HEK293 (cell line): ENCODE measurements around the gene GNPNAT1.

Experiments used
- CTCF ChIA-PET: fragments of 350-600 bp; formaldehyde crosslinking; extraction: SDS; loops from one replicate; lab custom pipeline; 2021; ENCODE audit warnings: antibody characterized with exemption; lab: Yijun Ruan, JAX
- POLR2A ChIA-PET: fragments of 300-600 bp; formaldehyde crosslinking; extraction: SDS; loops from one replicate; lab custom pipeline; 2020; ENCODE audit warnings: antibody characterized with exemption, inconsistent platforms; lab: Yijun Ruan, JAX
- H3K27ac ChIP-seq: fragments of 200-500 bp; sonication (Bioruptor generic); 2 replicates; pipeline ENCODE4 v1.5.1; 2014; ENCODE audit warnings: low read depth, low read length, control low read depth, inconsistent platforms; ENCODE audit errors: extremely low read depth
- H3K36me3 ChIP-seq, 2 experiments: fragments of 200-500 bp in 1 of 2; sonication (Bioruptor generic) in 1 of 2; 1 replicate in 1 of 2; 2 replicates in 1 of 2; pipeline ENCODE4 v1.5.1; 2014 to 2017; ENCODE audit warnings: inconsistent platforms in 2 of 2, low read length in 2 of 2; ENCODE audit not compliant: control insufficient read depth in 2 of 2, insufficient read depth in 1 of 2
- H3K4me1 ChIP-seq: fragments of 200-500 bp; sonication (Bioruptor generic); 2 replicates; pipeline ENCODE4 v1.5.1; 2014; ENCODE audit warnings: mild to moderate bottlenecking, low read length, inconsistent platforms; ENCODE audit not compliant: control insufficient read depth, insufficient read depth
- H3K4me3 ChIP-seq: 2 replicates; pipeline ENCODE4 v1.5.1; 2011; ENCODE audit warnings: low read depth, mild to moderate bottlenecking, control low read depth, low read length, moderate library complexity
- H3K9me3 ChIP-seq: fragments of 200-500 bp; sonication (Bioruptor generic); 2 replicates; pipeline ENCODE4 v1.5.1; 2014; ENCODE audit warnings: low read depth, low read length, inconsistent platforms; ENCODE audit not compliant: control insufficient read depth, insufficient read depth
- BCL6B ChIP-seq: fragments of 450-650 bp; formaldehyde crosslinking; IDR thresholded peaks from 2 replicates; pipeline ENCODE4 v1.5.1; 2017; ENCODE audit warnings: missing biosample characterization, missing genetic modification characterization
- EGR2 ChIP-seq: fragments of 450-650 bp; formaldehyde crosslinking; IDR thresholded peaks from 2 replicates; pipeline ENCODE4 v1.5.1; 2016; ENCODE audit warnings: low read depth, missing biosample characterization, missing genetic modification characterization
- KLF7 ChIP-seq: fragments of 450-650 bp; formaldehyde crosslinking; IDR thresholded peaks from 2 replicates; pipeline ENCODE4 v1.5.1; 2016; ENCODE audit warnings: missing biosample characterization, missing genetic modification characterization, borderline replicate concordance
- OSR2 ChIP-seq: fragments of 450-650 bp; formaldehyde crosslinking; IDR thresholded peaks from 2 replicates; pipeline ENCODE4 v1.5.1; 2016; ENCODE audit warnings: missing biosample characterization, missing genetic modification characterization
- RBAK ChIP-seq: fragments of 450-650 bp; formaldehyde crosslinking; IDR thresholded peaks from 2 replicates; pipeline ENCODE4 v1.5.1; 2016; ENCODE audit warnings: missing biosample characterization, missing genetic modification characterization
- SCRT2 ChIP-seq: fragments of 450-650 bp; formaldehyde crosslinking; IDR thresholded peaks from 2 replicates; pipeline ENCODE4 v1.5.1; 2016; ENCODE audit warnings: missing biosample characterization, missing genetic modification characterization
- TRIM28 ChIP-seq: IDR thresholded peaks from 2 replicates; pipeline ENCODE4 v1.6.1; 2011; ENCODE audit warnings: low read length, control low read depth, borderline replicate concordance
- ZBTB44 ChIP-seq: fragments of 450-650 bp; IDR thresholded peaks from 2 replicates; pipeline ENCODE4 v1.5.1; 2018; ENCODE audit warnings: missing biosample characterization, mild to moderate bottlenecking, missing genetic modification characterization
- ZBTB48 ChIP-seq: fragments of 450-650 bp; formaldehyde crosslinking; IDR thresholded peaks from 2 replicates; pipeline ENCODE4 v1.5.1; 2016; ENCODE audit warnings: missing biosample characterization, missing genetic modification characterization
- ZFHX2 ChIP-seq: fragments of 450-650 bp; formaldehyde crosslinking; conservative IDR thresholded peaks from 2 replicates; pipeline ENCODE4 v1.5.1; 2016; ENCODE audit warnings: missing biosample characterization, missing genetic modification characterization
- ZFP3 ChIP-seq: fragments of 450-650 bp; formaldehyde crosslinking; IDR thresholded peaks from 2 replicates; pipeline ENCODE4 v1.5.1; 2016; ENCODE audit warnings: low read depth, missing biosample characterization, missing genetic modification characterization
- ZFP69B ChIP-seq: fragments of 450-650 bp; formaldehyde crosslinking; IDR thresholded peaks from 2 replicates; pipeline ENCODE4 v1.5.1; 2016; ENCODE audit warnings: missing biosample characterization, missing genetic modification characterization
- ZNF121 ChIP-seq: fragments of 450-650 bp; formaldehyde crosslinking; IDR thresholded peaks from 2 replicates; pipeline ENCODE4 v1.5.1; 2016; ENCODE audit warnings: missing biosample characterization, missing genetic modification characterization
- ZNF211 ChIP-seq: fragments of 450-650 bp; formaldehyde crosslinking; IDR thresholded peaks from 2 replicates; pipeline ENCODE4 v1.5.1; 2016; ENCODE audit warnings: low read depth, missing biosample characterization, missing genetic modification characterization
- ZNF23 ChIP-seq: fragments of 450-650 bp; formaldehyde crosslinking; IDR thresholded peaks from 2 replicates; pipeline ENCODE4 v1.5.1; 2016; ENCODE audit warnings: missing biosample characterization, missing genetic modification characterization, borderline replicate concordance
- ZNF394 ChIP-seq: fragments of 450-650 bp; formaldehyde crosslinking; IDR thresholded peaks from 2 replicates; pipeline ENCODE4 v1.5.1; 2016; ENCODE audit warnings: missing biosample characterization, missing genetic modification characterization, mild to moderate bottlenecking, moderate library complexity, borderline replicate concordance
- ZNF514 ChIP-seq: fragments of 450-650 bp; formaldehyde crosslinking; IDR thresholded peaks from 2 replicates; pipeline ENCODE4 v1.5.1; 2016; ENCODE audit warnings: missing biosample characterization, missing genetic modification characterization
- ZNF521 ChIP-seq: fragments of 450-650 bp; formaldehyde crosslinking; IDR thresholded peaks from 2 replicates; pipeline ENCODE4 v1.5.1; 2017; ENCODE audit warnings: missing biosample characterization, mild to moderate bottlenecking, missing genetic modification characterization
- ZNF548 ChIP-seq: fragments of 450-650 bp; formaldehyde crosslinking; IDR thresholded peaks from 2 replicates; pipeline ENCODE4 v1.5.1; 2016; ENCODE audit warnings: missing biosample characterization, missing genetic modification characterization
- ZNF555 ChIP-seq: fragments of 450-650 bp; formaldehyde crosslinking; conservative IDR thresholded peaks from 2 replicates; pipeline ENCODE4 v1.5.1; 2017; ENCODE audit warnings: missing biosample characterization, mild to moderate bottlenecking, missing genetic modification characterization, inconsistent platforms
- ZNF621 ChIP-seq: fragments of 450-650 bp; formaldehyde crosslinking; IDR thresholded peaks from 2 replicates; pipeline ENCODE4 v1.5.1; 2017; ENCODE audit warnings: missing biosample characterization, missing genetic modification characterization
- ZNF670 ChIP-seq: fragments of 450-650 bp; formaldehyde crosslinking; IDR thresholded peaks from 2 replicates; pipeline ENCODE4 v1.5.1; 2016; ENCODE audit warnings: missing biosample characterization, missing genetic modification characterization, low read depth
- ZNF776 ChIP-seq: fragments of 450-650 bp; formaldehyde crosslinking; IDR thresholded peaks from 2 replicates; pipeline ENCODE4 v1.5.0; 2017; ENCODE audit warnings: missing biosample characterization, missing genetic modification characterization, borderline replicate concordance
- ZNF777 ChIP-seq: fragments of 450-650 bp; formaldehyde crosslinking; IDR thresholded peaks from 2 replicates; pipeline ENCODE4 v1.5.1; 2017; ENCODE audit warnings: missing biosample characterization, missing genetic modification characterization, borderline replicate concordance
- ZNF785 ChIP-seq: fragments of 450-650 bp; formaldehyde crosslinking; IDR thresholded peaks from 2 replicates; pipeline ENCODE4 v1.5.1; 2016; ENCODE audit warnings: missing biosample characterization, missing genetic modification characterization
- ZNF837 ChIP-seq: fragments of 450-650 bp; formaldehyde crosslinking; IDR thresholded peaks from 2 replicates; pipeline ENCODE4 v1.5.1; 2016; ENCODE audit warnings: missing biosample characterization, missing genetic modification characterization
- TF ChIP-seq, protein P1 (sequence below): fragments of 450-650 bp; formaldehyde crosslinking; IDR thresholded peaks from 2 replicates; pipeline ENCODE4 v1.5.1; 2016; ENCODE audit warnings: missing biosample characterization, missing genetic modification characterization
- TF ChIP-seq, protein P2 (sequence below): fragments of 450-650 bp; formaldehyde crosslinking; IDR thresholded peaks from 2 replicates; pipeline ENCODE4 v1.5.1; 2016; ENCODE audit warnings: missing biosample characterization, missing genetic modification characterization

GNPNAT1 gene

DNA sequence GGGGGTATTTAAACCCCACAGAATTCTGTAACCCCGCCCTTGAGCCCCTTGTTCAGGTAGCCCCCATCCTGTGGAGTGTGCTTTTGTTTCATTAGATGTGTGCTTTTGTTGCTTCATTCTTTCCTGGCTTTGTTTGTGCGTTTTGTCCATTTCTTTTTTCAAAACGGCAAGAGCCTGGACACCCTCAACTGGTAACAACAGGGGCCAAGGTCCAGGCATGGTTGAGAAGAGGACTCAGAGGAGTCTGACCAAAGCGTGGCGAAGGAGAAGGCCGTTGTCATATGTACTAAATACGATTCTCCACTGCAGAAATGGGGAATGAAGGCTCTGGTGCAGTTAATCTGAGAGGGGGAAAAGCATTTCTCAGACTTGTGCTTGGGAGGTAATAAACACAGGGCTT is 46.0 kb upstream of the GNPNAT1 start (continued):
- TF ChIP-seq ZBTB48: no peak
- TF ChIP-seq KLF7 (tag by site-specific recombination): no peak
- TF ChIP-seq ZFP3 (tag by site-specific recombination): no peak

GRCh38 chr14:52836063-52836462 is 44.7 kb upstream of the GNPNAT1 start:
- no peak overlapping the region for H3K27ac ChIP-seq
- no peaks in the 10 kb centered on the region for H3K36me3 ChIP-seq
- CTCF ChIA-PET: interaction anchor here (0.7 kb wide), 1 partner anchor 604 kb away, joined by 3 read pairs; no protein-coding TSS in a partner anchor
- TF ChIP-seq ZNF514 (tag by site-specific recombination) (no peak), ZNF776 (tag by site-specific recombination) (no peak), OSR2 (tag by site-specific recombination) (no peak), RBAK (tag by site-specific recombination) (no peak), ZNF837 (no peak), ZBTB44 (tag by site-specific recombination) (no peak), ZNF548 (no peak), SCRT2 (no peak), ZNF23 (tag by site-specific recombination) (no peak), ZNF670 (tag by site-specific recombination) (no peak), ZFHX2 (tag by site-specific recombination) (no peak), ZNF521 (tag by site-specific recombination) (no peak), ZNF621 (no peak), ZNF121 (tag by site-specific recombination) (no peak)
- TF ChIP-seq, protein P1, sequence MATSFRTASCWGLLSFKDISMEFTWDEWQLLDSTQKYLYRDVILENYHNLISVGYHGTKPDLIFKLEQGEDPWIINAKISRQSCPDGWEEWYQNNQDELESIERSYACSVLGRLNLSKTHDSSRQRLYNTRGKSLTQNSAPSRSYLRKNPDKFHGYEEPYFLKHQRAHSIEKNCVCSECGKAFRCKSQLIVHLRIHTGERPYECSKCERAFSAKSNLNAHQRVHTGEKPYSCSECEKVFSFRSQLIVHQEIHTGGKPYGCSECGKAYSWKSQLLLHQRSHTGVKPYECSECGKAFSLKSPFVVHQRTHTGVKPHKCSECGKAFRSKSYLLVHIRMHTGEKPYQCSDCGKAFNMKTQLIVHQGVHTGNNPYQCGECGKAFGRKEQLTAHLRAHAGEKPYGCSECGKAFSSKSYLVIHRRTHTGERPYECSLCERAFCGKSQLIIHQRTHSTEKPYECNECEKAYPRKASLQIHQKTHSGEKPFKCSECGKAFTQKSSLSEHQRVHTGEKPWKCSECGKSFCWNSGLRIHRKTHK (tag by site-specific recombination): no peak
- TF ChIP-seq, protein P2, sequence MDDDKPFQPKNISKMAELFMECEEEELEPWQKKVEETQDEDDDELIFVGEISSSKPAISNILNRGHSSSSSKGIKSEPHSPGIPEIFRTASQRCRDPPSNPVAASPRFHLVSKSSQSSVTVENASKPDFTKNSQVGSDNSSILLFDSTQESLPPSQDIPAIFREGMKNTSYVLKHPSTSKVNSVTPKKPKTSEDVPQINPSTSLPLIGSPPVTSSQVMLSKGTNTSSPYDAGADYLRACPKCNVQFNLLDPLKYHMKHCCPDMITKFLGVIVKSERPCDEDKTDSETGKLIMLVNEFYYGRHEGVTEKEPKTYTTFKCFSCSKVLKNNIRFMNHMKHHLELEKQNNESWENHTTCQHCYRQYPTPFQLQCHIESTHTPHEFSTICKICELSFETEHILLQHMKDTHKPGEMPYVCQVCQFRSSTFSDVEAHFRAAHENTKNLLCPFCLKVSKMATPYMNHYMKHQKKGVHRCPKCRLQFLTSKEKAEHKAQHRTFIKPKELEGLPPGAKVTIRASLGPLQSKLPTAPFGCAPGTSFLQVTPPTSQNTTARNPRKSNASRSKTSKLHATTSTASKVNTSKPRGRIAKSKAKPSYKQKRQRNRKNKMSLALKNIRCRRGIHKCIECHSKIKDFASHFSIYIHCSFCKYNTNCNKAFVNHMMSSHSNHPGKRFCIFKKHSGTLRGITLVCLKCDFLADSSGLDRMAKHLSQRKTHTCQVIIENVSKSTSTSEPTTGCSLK (tag by site-specific recombination): no peak
- H3K4me3 ChIP-seq: no peak overlapping the region
- H3K9me3 ChIP-seq: no peaks in the 10 kb centered on the region
- H3K4me1 ChIP-seq: peaks cover 17% of the 10 kb centered on the region
- POLR2A ChIA-PET: no interaction called here

DNA sequence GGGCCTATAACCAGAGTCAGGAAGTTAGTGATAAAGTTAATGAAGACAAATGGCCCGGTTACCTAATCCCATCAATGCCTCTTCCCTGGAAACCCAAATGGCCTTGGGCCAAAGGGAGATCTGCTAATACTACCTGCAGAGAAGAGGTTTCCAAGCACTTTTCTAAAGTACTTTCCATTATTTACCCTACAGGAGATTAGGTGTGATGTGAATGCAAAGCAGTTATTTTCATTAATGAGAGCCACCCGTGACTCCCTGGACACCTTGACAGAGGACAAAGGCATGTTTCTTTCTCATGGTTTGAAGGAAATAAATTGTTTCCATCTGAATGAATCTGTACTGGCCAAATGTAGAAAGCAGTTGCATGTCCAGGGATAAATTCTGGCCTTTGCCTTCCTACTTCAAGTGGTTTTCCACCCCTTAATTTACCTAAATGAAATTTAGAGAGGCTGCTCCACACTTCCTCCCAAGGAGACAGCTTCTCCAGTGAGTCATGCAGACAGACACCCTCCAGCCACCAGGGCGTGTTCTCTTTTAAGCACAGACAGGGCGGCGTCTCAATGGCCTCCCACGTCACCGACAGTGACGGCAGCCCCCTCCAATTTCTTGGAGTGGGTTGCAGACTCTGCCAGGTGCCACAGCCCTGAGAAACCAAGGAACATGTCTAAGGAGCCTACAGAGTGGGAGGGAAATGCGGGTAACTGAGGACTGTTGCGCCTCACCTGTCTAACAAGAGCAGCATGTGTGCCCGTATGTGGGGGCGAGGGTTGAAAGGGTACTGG is 43.9 kb upstream of the GNPNAT1 start:
- H3K27ac ChIP-seq: peak overlapping the region; percentile 65
- CTCF ChIA-PET: interaction anchor here (0.7 to 0.8 kb wide), 3 partner anchors 20 to 317 kb away, joined by 3 read pairs; no protein-coding TSS in a partner anchor
- H3K9me3 ChIP-seq: no peaks in the 10 kb centered on the region
- TF ChIP-seq ZNF514 (tag by site-specific recombination) (no peak), ZNF555 (tag by site-specific recombination) (no peak), ZFP69B (tag by site-specific recombination) (0 out of 2 replicates have a peak, but pooled peaks have one; percentile 47), BCL6B (tag by site-specific recombination) (peak; percentile 78), ZNF777 (no peak), ZNF394 (tag by site-specific recombination) (peak; percentile 95), EGR2 (tag by site-specific recombination) (peak; percentile 75), ZNF211 (tag by site-specific recombination) (no peak), ZNF785 (tag by site-specific recombination) (no peak), TRIM28 (peak; percentile 86; the same call in 1 of the 2 replicates)

More for the DNA sequence above, 43.9 kb upstream of the GNPNAT1 start:
- Histone ChIP-seq H3K36me3 (no peaks in the 10 kb centered on the region), H3K4me1 (peaks cover 17% of the 10 kb centered on the region), H3K4me3 (no peak overlapping the region)
- POLR2A ChIA-PET: interaction anchor here (0.6 to 0.7 kb wide), 3 partner anchors 52 to 495 kb away, joined by 3 read pairs; partner anchors contain the start of gene FERMT2
